ENCODE measurements around the gene GPR35. TPM values are rescaled to one million over a fixed set of nuclear protein-coding genes. Genes with fewer than 3 reads are reported as not detected.

The GPR35 gene, protein sequence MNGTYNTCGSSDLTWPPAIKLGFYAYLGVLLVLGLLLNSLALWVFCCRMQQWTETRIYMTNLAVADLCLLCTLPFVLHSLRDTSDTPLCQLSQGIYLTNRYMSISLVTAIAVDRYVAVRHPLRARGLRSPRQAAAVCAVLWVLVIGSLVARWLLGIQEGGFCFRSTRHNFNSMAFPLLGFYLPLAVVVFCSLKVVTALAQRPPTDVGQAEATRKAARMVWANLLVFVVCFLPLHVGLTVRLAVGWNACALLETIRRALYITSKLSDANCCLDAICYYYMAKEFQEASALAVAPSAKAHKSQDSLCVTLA
- 0.28 and 0.74 TPM in 2 replicates for total RNA-seq

DNA sequence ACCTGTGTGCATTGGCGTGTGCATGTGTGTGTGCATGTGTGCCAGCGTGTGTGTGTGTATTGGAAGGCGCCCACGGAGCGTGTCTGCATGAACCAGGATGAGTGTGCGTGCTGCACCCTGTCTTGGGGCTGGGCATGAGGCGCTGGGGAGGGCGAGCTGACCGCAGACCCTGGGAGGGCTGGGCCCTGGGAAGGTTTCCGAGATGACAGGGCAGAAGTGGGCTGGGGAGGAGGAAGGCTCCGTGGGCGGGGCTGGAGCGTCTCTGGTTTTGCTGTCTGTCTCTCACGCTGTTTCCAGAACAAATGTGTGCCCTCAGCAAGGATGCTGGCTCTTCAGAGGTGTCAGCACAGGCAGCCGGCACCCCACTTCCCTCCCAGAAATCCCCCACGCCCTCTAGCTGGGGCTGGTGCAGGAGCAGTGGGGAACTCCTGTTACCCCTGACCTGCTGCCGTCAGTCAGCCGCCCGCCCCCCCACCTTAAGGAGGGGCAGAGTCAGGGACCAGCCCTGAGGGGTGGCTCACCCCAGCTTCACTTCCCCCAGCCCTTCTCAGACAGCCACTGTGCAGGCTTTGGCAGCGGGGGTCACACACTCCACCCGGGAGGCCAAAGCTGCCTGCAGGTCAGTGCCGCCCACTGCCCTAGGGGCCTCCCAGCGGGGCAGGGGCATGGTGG lies at the start of gene GPR35:
Gene GPR35 (plus strand): TSS at position 531 of the 672 bp plus-strand sequence. CDS start 4,473 bp downstream, outside the sequence.

DNA sequence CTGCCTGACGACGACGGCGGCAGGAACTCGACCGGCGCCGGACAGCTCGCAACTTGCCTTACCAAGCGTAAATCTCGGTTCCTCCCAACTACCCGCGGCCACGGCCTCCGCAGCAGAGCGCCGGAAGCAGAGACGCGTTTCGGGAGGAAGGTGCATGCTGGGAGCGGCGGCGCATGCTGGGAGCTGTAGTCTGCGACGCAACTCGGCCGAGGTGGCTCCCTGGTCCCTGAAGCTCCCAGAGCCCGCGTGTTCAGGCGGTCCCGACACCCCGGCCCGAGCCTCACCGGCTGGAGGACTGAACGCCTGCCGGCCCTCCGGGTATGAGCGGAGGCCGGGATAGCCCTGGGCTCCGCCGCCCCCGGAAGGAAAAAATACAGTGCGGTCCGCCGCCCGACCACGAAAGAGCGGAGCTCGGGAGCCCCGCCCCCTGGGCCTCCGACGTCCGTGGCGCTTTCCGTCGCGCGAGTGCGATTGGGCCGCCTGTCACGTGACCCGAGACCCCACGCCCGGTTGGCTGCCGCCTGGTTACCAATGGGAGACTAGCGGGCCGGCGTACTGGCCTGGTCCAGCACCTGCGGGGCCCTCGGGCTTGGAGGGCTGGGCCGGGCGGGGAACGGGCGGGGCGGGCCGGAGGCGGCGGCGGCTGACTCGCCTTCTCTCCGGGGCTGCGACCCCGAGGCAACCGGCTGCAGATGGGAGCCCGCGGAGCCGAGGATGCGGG lies 38.9 kb upstream of the GPR35 start, which contains the start of gene CAPN10:
Gene CAPN10 (plus strand): TSS at position 537 of the 721 bp plus-strand sequence. CDS start 178 bp downstream, at position 715.

Other genes with a start within 250 kb of the GPR35 start
- gene GPC1, start 189.8 kb upstream of the GPR35 start, total RNA-seq, result 52.1 and 57.9 TPM in 2 replicates
- 4.8 and 5.8 TPM in 2 replicates for gene ANKMY1, start 67.5 kb upstream of the GPR35 start, total RNA-seq
- 2.0 and 2.1 TPM in 2 replicates for gene DUSP28, start 65.1 kb upstream of the GPR35 start, total RNA-seq
- 7.4 and 8.5 TPM in 2 replicates for gene RNPEPL1, start 57.0 kb upstream of the GPR35 start, total RNA-seq
- gene CAPN10, start 38.7 kb upstream of the GPR35 start, total RNA-seq, result 20.1 TPM in 2 replicates
- gene AQP12B, start 57.4 kb downstream of the GPR35 start, total RNA-seq, result not detected in 2 replicates
- not detected in 2 replicates for gene AQP12A, start 66.4 kb downstream of the GPR35 start, total RNA-seq
- not detected in 2 replicates for gene KIF1A, start 194.7 kb downstream of the GPR35 start, total RNA-seq
- 0.14 TPM in 1 of 2 replicates, not detected in the other for gene AGXT, start 243.3 kb downstream of the GPR35 start, total RNA-seq

Measured in smooth muscle cell of bladder (primary cell).